Measurements from ENCODE around the gene CTSD.

CTSD gene

GRCh38 chr11:1748636-1749394 is 14.9 kb downstream of the CTSD start:
- no peak for DNase-seq
- in situ Hi-C loops (cut with MboI; ENCODE audit: low pct_unique_long_range_greater_than_20kb, low sequenced_read_pairs) = no loop called here

- DNase-seq = no peak
- in situ Hi-C loops (cut with MboI; ENCODE audit: low pct_unique_long_range_greater_than_20kb, low sequenced_read_pairs) = no loop called here
Observed at GRCh38 chr11:1747753-1748635, 15.7 kb downstream of the CTSD start.

- in situ Hi-C loops (cut with MboI; ENCODE audit: low pct_unique_long_range_greater_than_20kb, low sequenced_read_pairs) = no loop called here
- DNase-seq = no peak
Observed at GRCh38 chr11:1746956-1747752, 16.6 kb downstream of the CTSD start.

- no peak for DNase-seq
- in situ Hi-C loops (cut with MboI; ENCODE audit: low pct_unique_long_range_greater_than_20kb, low sequenced_read_pairs) = no loop called here
Observed at GRCh38 chr11:1746511-1746931, 17.2 kb downstream of the CTSD start.

- in situ Hi-C loops (cut with MboI; ENCODE audit: low pct_unique_long_range_greater_than_20kb, low sequenced_read_pairs) = no loop called here
- DNase-seq = no peak
Observed at GRCh38 chr11:1745701-1746320, 17.9 kb downstream of the CTSD start.

GRCh38 chr11:1744891-1745700 is 18.6 kb downstream of the CTSD start:
- in situ Hi-C loops (cut with MboI; ENCODE audit: low pct_unique_long_range_greater_than_20kb, low sequenced_read_pairs) = no loop called here
- DNase-seq = no peak

GRCh38 chr11:1744137-1744886 is 19.4 kb downstream of the CTSD start:
- in situ Hi-C loops (cut with MboI; ENCODE audit: low pct_unique_long_range_greater_than_20kb, low sequenced_read_pairs) = no loop called here
- no peak for DNase-seq

GRCh38 chr11:1743585-1744136 is 20.1 kb downstream of the CTSD start:
- in situ Hi-C loops (cut with MboI; ENCODE audit: low pct_unique_long_range_greater_than_20kb, low sequenced_read_pairs) = no loop called here
- no peak for DNase-seq

GRCh38 chr11:1742869-1743584 is 20.7 kb downstream of the CTSD start:
- no peak for DNase-seq
- in situ Hi-C loops (cut with MboI; ENCODE audit: low pct_unique_long_range_greater_than_20kb, low sequenced_read_pairs) = no loop called here

- in situ Hi-C loops (cut with MboI; ENCODE audit: low pct_unique_long_range_greater_than_20kb, low sequenced_read_pairs) = no loop called here
- no peak for DNase-seq
Observed at GRCh38 chr11:1742371-1742770, 21.4 kb downstream of the CTSD start.

GRCh38 chr11:1741741-1742140 is 22.0 kb downstream of the CTSD start:
- DNase-seq = no peak
- in situ Hi-C loops (cut with MboI; ENCODE audit: low pct_unique_long_range_greater_than_20kb, low sequenced_read_pairs) = no loop called here

GRCh38 chr11:1740786-1741530 is 22.8 kb downstream of the CTSD start:
- in situ Hi-C loops (cut with MboI; ENCODE audit: low pct_unique_long_range_greater_than_20kb, low sequenced_read_pairs) = no loop called here
- DNase-seq = no peak

GRCh38 chr11:1739576-1739975 is 24.2 kb downstream of the CTSD start:
- in situ Hi-C loops (cut with MboI; ENCODE audit: low pct_unique_long_range_greater_than_20kb, low sequenced_read_pairs) = no loop called here
- DNase-seq = no peak

GRCh38 chr11:1738380-1738779 is 25.3 kb downstream of the CTSD start:
- in situ Hi-C loops (cut with MboI; ENCODE audit: low pct_unique_long_range_greater_than_20kb, low sequenced_read_pairs) = no loop called here
- no peak for DNase-seq

GRCh38 chr11:1737080-1737757 is 26.5 kb downstream of the CTSD start:
- in situ Hi-C loops (cut with MboI; ENCODE audit: low pct_unique_long_range_greater_than_20kb, low sequenced_read_pairs) = no loop called here
- no peak for DNase-seq
